Activated naive CD4-positive, alpha-beta T cell treated with anti-CD3 and anti-CD28 coated beads, Interleukin-2, amount 50 U/mL, for 16 hours (primary cell): ENCODE results near the gene IFT20.

Source experiments
- DNase-seq: peaks from one replicate; pipeline ENCODE4 v3.0.0-alpha.2; 2020

The IFT20 gene, protein sequence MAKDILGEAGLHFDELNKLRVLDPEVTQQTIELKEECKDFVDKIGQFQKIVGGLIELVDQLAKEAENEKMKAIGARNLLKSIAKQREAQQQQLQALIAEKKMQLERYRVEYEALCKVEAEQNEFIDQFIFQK

DNA sequence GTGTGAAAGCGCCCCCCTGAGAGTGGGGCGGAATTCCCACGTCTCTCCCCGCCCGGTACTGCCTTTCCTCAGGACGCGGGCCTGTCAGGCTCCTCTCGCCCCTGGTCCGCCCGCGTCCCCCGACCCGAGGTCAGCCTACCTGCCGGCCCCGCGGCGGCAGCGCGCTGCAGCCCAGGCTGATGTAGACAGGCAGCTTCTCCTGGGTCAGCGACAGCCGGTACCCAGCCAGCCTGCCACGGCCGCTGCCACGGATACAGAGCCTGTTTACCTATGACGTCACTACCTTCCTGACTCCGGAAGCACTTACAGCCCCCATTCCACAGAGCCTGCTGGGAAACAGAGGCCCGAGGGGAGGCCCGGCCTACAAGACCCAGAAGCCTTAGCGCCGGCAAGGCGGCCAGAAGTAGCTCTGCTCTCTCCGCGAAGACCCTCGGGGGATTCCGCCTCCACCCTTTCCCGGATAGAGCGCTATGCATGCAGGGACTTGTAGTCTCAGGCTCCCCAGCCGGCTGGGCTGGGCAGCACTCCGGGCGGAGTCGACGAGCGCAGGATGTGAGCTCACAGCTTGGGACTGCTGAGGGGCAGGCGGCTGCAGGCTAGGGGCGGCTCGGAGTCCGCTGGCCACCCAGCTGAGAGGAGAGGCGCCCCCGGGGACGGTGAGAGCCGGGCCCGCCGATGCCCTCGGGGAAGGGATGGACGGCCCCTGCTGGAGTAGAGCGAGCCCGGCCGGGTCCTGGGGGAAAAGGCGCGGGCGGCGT lies at the start of gene IFT20, which contains the start of gene TNFAIP1:
Gene IFT20, minus strand, starts transcription at position 272 of the 758 bp plus-strand sequence. CDS start 3,487 bp downstream, outside the sequence.
Gene TNFAIP1, plus strand, starts transcription at position 561 of the 758 bp plus-strand sequence. CDS start 3,761 bp downstream, outside the sequence.
- peak; percentile 97 for DNase-seq

DNA sequence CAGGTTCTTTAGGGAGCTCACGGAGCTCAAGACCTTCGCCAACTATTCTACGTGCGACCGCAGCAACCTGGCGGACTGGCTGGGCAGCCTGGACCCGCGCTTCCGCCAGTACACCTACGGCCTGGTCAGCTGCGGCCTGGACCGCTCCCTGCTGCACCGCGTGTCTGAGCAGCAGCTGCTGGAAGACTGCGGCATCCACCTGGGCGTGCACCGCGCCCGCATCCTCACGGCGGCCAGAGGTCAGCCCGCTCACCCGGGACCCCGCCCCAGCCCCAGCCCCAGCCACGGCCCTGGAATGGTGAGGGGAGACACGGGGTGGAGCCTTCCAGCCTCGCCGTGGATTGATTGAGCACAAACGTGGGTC lies 49.7 kb upstream of the IFT20 start:
- no peak for DNase-seq

DNA sequence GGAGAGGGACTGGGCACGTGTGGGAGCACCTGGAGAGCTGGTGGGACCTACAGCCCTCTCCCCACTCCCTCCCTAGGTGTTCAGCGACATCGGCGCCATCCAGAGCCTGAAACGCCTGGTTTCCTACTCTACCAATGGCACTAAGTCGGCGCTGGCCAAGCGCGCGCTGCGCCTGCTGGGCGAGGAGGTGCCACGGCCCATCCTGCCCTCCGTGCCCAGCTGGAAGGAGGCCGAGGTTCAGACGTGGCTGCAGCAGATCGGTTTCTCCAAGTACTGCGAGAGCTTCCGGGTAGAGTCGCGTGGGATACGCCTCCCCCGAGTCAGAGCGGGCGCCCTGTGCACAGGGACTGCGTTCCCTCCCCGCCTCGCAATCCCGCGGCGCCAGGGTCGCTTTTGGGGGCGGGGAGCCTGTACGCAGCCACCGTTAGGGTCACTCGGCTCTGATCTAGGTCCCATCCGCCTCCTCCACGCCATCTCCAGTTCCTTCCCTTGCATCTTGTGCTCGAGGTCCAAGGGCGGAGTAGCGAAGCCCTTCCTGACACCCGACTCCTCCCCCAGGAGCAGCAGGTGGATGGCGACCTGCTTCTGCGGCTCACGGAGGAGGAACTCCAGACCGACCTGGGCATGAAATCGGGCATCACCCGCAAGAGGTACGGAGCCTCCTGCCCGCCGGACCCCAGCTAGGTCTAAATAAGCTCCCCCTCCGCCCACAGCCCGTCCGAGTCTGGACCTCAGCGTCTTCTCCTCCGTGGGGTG lies 49.2 kb upstream of the IFT20 start:
- peak; percentile 67 for DNase-seq

DNA sequence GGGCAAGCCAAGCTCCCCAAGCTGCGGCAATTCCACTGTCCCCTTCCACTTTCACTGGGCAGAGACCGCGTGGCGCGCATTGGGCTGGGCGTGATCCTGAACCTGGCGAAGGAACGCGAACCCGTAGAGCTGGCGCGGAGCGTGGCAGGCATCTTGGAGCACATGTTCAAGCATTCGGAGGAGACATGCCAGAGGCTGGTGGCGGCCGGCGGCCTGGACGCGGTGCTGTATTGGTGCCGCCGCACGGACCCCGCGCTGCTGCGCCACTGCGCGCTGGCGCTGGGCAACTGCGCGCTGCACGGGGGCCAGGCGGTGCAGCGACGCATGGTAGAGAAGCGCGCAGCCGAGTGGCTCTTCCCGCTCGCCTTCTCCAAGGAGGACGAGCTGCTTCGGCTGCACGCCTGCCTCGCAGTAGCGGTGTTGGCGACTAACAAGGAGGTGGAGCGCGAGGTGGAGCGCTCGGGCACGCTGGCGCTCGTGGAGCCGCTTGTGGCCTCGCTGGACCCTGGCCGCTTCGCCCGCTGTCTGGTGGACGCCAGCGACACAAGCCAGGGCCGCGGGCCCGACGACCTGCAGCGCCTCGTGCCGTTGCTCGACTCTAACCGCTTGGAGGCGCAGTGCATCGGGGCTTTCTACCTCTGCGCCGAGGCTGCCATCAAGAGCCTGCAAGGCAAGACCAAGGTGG lies 46.0 kb upstream of the IFT20 start:
- DNase-seq = peak; percentile 29

DNA sequence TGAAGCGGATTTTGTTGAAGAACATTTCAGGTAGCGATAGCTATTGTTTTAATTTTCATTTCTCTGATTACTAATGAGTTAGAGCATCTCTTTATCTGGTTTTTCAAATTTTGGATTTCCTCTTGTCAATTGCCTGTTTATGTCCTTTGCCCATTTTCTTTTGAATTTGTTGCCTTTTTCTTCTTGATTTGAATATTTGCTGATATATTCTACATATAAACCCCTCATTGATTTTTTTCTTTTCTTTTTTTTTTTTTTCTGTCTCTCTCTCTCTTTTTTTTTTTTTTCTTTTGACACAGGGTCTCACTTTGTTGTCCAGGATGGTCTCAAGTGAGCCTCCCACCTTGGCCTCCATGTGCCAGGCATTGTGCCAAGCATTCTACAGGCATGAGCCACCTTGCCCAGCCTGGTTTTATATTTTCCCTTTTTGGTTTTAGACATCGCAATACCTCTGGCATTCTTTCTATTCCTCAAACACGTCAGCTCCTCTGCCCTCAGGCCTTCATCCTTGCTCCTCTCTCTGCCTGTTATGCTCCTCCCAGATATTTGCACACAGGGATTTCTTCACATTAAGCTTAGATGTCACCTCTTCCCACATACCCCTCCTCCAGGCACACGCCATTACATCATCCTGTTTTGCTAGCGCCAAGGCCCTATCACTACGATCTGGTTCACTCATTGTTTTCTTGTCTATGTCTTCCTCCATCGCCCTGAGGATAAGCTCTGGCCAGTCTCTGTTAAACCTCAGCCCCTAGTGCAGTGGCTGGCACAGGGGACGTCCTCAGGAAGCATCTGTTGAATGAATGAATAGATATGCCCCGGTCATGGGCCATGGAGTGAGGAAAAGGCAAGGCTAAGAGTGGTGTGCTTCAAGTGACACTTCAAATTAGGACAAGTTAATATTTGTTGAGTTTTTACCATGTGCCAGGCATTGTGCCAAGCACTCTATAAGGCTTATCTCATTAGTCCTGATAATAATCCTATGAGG lies 44.8 kb upstream of the IFT20 start:
- DNase-seq = no peak

DNA sequence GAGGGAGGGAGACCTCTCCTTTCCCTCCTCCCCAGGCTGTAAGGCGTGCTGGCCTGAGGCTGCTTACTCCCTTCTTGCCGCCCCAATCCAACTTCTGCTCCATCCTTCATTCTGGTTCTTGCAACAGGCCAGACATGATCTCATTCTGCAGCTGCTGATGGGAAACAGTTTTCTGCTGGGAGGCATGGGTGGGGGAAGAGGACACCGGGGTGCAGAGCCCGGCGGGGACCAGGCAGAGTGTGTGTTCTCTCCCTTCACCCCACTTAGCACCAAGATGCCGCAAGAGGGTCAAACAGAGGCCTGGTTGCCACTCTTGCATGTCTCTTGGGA lies 37.6 kb upstream of the IFT20 start:
- no peak for DNase-seq

DNA sequence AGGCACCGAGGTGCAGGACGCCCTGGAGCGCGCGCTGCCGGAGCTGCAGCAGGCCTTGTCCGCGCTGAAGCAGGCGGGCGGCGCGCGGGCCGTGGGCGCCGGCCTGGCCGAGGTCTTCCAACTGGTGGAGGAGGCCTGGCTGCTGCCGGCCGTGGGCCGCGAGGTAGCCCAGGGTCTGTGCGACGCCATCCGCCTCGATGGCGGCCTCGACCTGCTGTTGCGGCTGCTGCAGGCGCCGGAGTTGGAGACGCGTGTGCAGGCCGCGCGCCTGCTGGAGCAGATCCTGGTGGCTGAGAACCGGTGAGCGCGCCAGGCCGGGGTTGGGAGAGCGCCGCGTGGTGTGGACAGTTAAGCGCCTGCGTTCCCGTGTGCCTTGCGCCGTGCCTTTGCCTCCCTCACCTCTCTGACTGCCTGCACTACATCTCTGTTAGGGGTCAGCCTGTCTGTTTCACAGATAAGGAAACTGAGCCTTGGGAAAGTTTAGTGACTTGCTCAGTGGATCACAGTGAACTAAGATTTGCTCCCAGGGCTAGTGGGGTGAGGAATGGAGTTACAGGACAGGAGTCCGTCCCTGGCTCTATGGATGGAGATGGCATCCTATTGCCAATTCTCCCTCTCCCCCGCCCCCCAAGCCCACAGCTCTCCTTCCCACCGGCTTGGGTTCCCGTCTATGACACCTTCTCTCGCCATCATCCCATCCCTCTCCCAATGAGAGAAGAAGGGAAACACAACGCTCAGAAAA lies 37.1 kb upstream of the IFT20 start:
- DNase-seq = peak; percentile 43

DNA sequence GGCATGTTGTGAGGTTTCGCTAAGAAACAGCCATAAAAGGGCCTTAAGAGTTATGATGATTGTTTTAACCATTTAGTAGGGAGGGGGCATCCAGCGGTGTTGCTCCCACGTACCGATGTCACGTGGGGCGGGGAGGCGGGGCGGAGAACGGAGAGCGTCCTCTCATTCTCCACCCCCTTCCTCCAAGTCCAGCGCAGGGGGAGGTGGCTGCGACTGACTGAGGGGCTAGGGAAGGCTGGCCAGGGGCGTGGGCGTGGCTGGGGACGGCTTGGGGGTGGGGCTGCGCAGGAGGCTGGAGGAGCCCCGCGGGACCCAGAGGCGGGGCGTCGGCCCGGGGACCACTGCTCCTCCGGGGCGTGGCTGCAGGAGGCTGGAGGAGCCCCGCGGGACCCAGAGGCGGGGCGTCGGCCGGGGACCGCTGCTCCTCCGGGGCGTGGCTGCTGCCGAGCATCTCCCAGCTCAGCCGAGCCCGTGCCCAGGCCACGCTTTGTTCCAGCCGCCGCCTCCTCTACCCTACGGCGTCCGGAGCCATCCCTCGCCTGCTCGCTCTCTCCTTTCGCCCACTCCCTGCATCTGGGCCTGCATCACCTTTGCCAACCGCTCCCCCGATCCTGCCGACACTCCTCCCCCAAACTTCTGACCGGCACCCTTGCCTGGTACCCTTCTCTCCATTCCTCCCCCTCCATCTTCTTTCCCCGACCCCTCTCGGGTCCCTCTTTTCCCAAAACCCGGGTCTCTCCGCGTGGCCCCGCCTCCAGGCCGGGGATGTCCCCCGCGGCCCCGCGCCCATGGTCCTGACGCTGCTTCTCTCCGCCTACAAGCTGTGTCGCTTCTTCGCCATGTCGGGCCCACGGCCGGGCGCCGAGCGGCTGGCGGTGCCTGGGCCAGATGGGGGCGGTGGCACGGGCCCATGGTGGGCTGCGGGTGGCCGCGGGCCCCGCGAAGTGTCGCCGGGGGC lies 36.3 kb upstream of the IFT20 start, which contains the start of gene SARM1:
Gene SARM1, plus strand, starts transcription at position 450 of the 958 bp plus-strand sequence. Its CDS starts 339 bp downstream, at position 789.
- DNase-seq = peak; percentile 86

DNA sequence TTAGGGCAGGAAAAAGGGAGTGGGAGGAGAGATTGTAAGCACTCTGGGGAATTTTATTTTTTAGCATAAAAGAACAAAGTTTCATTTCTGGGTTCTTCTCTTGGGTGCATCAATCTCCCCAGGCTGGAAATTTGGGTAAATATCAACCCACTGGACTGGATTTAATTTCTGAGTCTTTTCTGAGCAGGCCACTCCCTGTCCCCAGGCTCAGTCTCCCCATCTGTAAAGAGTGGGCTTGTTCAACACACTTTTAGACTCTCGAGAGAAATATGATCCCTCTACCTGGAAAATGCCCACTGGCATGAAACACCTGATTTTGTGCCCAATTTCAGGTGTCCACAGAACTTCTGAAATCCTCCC lies 35.5 kb upstream of the IFT20 start:
- no peak for DNase-seq

DNA sequence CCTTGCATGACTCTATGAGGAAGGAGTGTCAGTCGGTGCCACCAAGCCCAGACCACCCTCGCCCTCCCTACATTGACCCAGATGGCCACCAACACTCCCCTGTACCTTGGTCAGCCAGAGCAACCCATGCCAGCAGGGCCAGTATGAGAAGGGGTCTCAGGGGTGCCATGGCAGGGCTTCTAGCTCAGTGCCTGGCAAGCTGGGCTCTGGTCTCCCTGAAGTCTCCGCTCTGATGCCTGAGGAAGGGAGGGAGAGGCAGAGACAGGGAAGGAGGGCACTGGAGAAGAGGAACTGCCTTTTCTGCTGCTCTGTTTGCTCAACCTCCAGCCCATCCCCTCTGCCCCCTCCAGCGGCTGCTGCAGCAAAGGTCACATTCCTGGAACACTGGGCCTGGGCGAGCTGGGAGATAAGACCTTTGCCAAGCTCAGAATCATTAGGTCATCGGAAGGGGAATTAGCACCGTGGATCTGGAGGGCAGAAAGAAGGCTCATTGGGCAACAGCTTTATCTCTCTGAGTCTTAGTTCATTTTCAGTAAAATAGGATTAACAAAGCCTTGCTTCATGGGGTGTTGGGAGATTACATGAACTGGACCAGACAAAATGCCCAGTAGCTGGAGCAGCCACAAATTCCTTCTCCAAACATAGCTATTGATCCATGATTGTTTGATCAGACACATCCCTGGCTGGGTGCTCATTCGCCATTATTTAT lies 34.9 kb upstream of the IFT20 start, which contains the start of gene VTN:
Gene VTN, minus strand, starts transcription at position 273 of the 709 bp plus-strand sequence. Its CDS starts 104 bp downstream, at position 169.
- no peak for DNase-seq

DNA sequence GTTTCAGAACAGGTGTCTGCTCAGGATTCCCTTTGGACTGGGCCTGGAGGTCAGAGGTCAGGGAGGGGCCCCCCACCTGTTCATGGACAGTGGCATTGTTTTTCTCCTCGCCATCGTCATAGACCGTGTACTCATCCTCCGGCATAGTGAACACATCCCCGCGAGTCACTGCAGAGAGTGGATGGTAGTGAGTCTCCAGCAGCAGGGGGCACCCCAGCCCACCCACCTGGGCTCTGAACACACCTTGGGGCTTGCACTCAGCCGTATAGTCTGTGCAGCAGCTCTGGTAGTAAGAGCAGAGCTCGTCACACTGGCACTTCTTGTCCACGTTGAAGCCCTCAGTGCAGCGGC lies 34.4 kb upstream of the IFT20 start:
- no peak for DNase-seq

DNA sequence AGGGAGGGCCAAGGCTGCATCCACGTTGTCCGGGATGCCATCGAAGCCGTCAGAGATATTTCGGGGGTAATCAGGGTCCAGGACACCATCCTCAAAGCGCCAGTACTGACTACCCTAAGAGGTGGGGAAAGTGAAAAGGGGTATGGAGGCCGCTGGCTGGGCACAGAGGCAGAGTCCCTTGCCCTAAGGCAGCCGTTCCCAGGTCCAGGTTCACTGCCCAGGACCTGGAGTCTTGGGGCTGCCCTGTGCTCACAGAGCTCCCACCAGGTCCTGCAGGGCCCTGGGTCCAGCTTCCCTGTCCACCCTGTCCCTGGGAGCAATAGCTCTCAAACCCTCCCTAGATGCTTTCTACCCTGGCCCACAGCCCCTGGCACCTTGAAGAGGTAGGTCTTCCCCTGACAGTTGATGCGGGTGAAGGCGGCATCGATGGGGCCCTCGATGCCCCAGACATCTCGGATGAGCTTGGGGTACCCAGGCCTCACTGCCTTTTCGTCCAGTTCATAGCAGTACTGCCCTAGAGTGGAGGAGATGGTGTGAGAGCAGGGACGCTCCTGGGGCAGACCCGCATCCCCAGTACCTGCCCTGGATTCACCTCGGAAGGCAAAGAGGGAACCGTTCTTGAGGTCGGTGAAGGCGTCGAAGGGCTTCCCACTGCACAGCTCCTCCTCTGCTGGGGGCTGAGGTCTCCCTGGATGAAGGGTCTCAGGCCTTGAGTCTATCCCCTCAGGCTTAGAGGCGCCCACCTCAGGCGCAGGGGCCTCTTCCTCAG lies 33.8 kb upstream of the IFT20 start:
- no peak for DNase-seq

DNA sequence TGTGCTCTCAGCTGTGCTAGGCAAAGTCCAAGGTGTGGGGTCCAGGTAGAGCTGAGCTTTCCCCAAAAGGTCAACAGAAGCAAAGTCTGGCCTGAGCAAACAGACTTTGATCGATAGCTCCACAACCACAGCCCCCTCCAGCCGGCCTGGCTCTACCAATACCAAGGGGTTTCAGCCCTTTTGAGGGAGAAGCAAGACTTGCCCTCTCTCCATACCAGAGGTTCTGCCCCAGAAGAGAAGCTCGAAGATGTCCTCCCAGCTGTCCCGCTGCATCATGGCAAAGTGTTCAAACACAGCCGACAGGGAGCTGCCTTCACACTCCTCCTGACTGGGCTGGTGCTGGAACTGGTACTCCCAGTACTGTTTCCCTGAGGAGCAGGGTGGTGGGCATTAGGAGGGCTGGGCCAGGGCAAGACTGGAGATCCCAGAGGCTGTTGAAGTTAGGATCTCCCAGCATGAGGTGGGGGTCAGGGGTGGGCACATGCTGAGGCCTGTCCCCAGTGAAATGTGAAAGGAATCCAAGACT lies 33.1 kb upstream of the IFT20 start:
- DNase-seq = no peak

DNA sequence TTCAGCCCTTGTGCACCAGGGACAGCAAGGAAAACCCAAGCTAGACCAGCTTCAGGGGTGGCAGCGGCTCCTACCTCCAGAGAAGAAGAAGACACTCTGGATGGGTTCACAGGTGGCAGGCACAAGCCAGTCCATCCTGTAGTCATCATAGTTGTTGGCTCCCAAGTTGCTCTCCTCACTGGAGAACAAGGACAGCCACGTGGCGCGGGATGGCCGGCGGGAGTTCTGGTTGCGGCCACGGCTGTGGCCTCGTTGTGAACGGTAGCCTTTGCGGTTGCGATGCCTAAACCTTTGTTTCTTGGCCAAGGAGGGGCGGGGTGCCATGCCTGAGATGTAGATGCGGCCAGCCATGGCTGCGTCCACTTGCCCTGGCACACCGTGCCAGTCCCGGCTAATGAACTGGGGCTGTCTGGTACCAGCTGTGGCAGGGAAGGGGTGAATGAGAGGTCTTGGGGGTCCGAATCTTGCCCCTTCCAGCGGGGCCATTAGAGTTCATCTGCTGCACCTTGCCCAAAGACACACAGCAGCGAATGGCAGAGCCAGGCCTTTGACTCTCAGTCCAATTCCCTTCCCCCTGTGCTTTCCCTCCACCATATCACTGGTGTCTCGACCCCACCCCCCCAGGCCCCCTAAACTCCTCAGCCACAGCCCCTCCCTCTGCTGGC lies 32.5 kb upstream of the IFT20 start:
- DNase-seq = no peak

DNA sequence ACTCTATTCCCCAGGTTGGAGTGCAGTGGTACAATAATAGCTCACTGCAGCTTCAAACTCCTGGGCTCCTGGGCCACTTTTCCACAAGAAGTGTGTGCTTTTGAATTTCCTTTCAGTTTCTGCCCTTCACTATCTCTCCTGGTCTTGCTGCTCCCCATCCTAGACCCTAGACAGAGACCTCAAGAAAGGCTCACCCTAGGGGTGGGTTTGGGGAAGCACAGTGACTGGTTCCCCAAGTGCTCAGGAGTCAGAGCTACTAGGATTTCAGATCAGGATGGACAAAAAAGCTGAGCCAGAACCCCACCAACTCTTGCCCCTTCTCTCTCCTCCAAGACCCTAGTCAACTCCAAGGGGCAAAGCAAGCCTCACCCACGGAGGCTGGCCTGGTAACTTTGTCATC lies 31.3 kb upstream of the IFT20 start:
- DNase-seq = no peak

DNA sequence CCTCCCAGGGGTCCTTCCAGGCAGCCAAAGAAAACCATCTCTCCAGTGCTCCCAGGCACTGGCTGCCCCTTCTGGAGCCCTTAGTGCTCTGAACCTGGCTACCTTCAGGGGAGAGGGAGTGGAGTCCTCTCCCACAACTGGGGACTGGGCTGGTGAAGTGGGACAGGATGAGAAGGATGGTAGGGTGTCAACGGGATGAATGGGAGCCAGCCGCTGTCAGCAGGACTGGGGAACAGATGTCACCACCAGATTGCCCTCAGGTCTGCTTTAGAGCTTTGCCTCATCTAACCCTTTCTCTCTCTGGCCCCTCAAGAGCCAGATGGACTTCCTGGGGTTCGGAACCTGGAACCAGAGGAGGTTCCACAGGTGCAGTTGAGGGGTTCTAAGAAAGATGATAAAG lies 30.2 kb upstream of the IFT20 start:
- DNase-seq = no peak

DNA sequence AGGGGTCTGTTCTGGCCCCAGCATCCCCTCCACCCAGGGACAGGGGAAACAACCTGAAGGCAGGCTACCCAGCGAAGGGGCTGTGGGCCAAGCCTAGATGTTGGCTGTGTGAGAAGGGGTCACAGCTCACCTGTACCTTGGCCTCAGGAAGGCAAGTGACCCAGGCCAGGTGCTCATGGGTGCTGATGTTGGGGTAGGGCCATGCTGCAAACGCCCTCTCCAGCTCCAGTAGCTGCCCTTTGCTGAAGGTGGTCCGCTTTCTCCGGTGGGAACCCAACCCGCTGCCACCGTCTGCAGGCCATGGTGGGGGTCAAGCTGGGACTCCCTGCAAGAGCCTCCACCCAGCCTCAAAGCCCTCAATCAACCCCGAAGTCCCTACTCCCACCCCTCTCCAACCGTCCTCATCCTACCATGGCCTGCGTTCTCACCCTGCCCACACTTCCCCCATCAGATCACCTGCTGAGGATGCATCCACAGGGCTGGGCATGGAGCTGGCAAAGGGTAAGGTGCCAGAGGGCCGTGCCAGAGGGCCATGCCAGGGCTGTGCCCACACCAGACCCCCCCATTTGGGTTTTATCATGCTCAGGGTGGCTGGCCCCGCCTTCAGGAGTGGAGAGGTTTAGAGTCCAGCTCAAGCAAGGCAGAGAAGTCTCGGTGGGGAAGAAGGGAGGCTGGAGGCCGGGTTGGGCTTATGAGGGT lies 29.5 kb upstream of the IFT20 start, which contains the start of gene SEBOX:
Gene SEBOX, minus strand, starts transcription at position 535 of the 699 bp plus-strand sequence. Its CDS starts 48 bp downstream, at position 487.
- DNase-seq = no peak
